Cardiac fibroblast (primary cell): Measurements from ENCODE around the gene GAPVD1.

Source experiments
- DNase-seq, 2 donors: peaks; one replicate each; pipeline versions ENCODE4 v3.0.0 to v3.0.0-alpha.2; 2010; ENCODE audit warnings: low read depth in 2 of 2
- H3K4me3 ChIP-seq, 2 donors: replicated peaks in 1 of 2; 1 replicate in 1 of 2; 2 replicates in 1 of 2; pipeline ENCODE4 v1.5.1; 2011; ENCODE audit warnings: low read depth in 2 of 2, low read length in 2 of 2, mild to moderate bottlenecking in 2 of 2, moderate library complexity in 1 of 2
- TF ChIP-seq, protein P1 (sequence below): IDR thresholded peaks from one replicate; pipeline ENCODE4 v1.5.1; 2011; ENCODE audit warnings: low read depth, mild to moderate bottlenecking, low read length, inconsistent platforms

Gene GAPVD1

DNA sequence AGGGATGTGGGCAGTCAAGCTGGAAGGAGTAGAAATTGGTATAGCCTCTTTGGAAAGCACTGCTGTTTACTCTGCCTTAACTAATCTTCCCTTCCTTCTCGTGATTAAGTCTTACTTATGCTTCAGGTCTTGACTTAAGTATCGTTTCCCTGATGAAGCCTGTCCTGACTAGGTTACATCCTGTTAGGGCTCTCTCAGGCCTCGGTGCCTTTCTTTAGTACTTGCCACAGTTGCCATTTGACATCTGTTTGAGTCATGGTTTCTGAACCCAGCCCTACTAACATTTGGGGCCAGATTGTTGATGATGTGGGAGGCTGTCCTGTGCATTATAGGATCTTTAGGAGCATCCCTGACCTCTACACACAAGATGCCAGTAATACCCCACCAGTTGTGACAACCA is 94.4 kb downstream of the GAPVD1 start:
- TF ChIP-seq, protein P1, sequence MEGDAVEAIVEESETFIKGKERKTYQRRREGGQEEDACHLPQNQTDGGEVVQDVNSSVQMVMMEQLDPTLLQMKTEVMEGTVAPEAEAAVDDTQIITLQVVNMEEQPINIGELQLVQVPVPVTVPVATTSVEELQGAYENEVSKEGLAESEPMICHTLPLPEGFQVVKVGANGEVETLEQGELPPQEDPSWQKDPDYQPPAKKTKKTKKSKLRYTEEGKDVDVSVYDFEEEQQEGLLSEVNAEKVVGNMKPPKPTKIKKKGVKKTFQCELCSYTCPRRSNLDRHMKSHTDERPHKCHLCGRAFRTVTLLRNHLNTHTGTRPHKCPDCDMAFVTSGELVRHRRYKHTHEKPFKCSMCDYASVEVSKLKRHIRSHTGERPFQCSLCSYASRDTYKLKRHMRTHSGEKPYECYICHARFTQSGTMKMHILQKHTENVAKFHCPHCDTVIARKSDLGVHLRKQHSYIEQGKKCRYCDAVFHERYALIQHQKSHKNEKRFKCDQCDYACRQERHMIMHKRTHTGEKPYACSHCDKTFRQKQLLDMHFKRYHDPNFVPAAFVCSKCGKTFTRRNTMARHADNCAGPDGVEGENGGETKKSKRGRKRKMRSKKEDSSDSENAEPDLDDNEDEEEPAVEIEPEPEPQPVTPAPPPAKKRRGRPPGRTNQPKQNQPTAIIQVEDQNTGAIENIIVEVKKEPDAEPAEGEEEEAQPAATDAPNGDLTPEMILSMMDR: no peak
- DNase-seq: no peak
- no peak overlapping the region for H3K4me3 ChIP-seq

DNA sequence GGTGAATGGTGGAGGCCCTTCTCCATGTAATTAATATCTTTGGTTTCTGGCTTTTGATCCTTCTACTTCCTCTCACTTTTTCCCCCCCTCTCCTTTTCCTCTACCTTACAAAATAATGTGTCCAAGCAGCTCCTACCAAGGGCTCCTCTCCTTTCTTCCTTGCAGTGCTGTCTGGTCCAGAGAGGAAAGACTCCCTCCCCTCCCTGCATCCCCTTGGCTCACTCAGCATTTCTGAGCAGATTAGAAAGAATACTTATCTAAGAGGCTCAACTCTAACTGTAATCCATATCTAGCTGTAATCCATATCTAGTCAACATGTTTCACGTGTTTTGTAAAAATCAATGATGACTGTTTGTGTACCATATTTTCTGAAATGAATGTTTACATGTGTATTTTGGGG is 97.4 kb downstream of the GAPVD1 start:
- no peak overlapping the region for H3K4me3 ChIP-seq
- TF ChIP-seq, protein P1: no peak
- DNase-seq: no peak

DNA sequence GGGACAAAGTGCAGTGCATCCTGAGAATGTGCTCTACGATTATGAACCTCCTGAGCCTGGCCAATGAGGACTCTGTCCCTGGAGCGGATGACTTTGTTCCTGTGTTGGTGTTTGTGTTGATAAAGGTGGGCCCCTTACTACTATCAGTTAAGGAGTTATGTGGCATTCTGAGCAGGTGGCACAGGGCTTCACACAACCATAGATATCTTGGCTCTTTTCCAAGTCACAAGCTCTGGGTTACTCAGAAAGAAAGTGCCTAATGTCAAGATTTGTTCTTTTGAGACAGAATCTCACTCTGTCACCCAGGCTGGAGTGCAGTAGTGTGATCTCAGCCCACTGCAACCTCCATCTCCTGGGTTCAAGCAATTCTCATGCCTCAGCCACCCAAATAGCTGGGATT is 99.0 kb downstream of the GAPVD1 start:
- DNase-seq: no peak
- TF ChIP-seq, protein P1: no peak
- H3K4me3 ChIP-seq: no peak overlapping the region

DNA sequence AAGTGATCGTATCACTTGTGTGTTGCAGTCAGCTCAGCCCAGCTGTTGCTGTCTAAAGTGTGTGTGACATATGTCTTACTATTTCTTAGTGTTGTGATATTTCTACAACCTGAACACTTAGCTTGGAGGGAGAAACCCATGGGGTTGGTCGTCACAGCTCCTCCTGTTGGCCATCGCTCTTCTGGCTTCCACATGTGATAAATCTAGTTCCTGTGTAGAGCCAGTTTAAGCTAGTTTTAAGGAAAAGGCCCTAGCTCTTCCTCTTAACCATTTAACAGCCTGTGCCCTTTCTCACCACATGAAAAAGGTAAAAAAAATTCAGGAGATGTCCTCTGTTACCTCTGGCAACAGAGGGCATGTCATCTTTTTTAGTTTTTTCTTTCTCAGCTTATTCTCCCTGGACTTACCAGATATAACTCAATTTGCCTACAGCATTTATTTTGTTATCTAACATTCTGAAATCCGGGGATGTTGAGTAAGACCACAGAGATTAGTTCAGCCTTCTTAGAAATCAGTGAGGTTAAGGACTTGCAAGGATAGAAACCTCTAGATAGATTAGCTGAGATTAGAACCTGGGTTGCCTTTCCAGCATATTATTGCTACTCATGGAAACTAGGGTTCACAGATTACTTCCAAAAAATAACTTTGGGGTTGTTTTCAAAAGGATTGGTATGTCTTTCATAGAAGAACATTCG is 100.4 kb downstream of the GAPVD1 start:
- no peak overlapping the region for H3K4me3 ChIP-seq
- TF ChIP-seq, protein P1: peak; percentile 18
- DNase-seq: peak; percentile 32 to 39

DNA sequence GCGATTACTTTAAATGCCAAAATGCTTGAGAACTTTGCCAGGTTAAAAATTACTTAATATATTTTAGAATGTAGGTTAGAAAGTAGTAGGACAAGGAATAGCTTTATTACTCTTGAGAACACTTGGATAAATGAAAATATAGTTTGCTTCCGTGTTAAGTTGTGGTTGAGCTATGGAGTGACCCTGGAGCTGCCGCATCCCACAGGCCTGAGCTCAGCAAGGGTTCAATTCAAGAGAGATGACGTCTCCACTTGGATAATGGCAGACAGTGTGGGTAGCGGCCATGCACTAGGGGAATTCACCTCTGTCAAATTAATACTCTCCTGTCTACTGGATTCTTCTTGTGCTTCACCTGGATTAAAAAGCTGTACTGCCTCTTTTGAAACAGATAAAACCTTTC is 105.0 kb downstream of the GAPVD1 start:
- TF ChIP-seq, protein P1: no peak
- DNase-seq: no peak
- no peak overlapping the region for H3K4me3 ChIP-seq

DNA sequence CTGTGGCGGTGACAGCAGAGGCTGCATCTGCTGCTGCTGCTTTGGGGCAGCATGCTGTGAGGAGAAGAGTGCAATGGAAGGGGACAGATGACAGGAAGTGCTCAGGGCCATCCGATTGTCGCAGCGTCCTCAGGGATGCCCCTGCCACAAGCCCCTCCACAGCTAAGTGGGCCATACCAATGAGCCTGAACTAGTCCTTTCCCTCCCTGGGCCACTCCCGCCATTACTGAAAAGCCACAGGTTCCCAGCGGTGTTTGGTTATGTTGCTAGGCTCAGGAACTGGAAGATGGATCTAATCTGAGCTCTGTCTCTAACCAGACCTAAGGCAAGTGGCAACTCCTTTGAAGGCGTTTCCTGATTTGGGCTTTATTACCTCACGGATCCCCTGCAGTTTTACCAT is 109.2 kb downstream of the GAPVD1 start:
- no peak overlapping the region for H3K4me3 ChIP-seq
- DNase-seq: no peak
- TF ChIP-seq, protein P1: no peak
